Parietal lobe (tissue), 2 donors: ENCODE data around the gene SMARCA1. TPM values are rescaled to one million over a fixed set of nuclear protein-coding genes. Genes with fewer than 3 reads are reported as not detected.

ENCODE experiments used
- small RNA-seq: library from RNA; depleted of rRNA; stranded (forward); fragments of <200 nt; gene quantifications from one replicate; pipeline ENCODE3, GENCODE V24; 2014; ENCODE audit warnings: low replicate concordance
- total RNA-seq: library from RNA; depleted of rRNA; stranded (reverse); fragments of >200 nt; gene quantifications from one replicate; pipeline ENCODE4 v1.2.3, GENCODE V29; 2014

SMARCA1 gene
- total RNA-seq: 80.1 TPM

GRCh38 chrX:129523079-129523911 is at the start of gene SMARCA1:
Gene SMARCA1, minus strand, starts transcription at chrX:129523490. Its CDS starts 120 bp downstream, at chrX:129523370.

GRCh38 chrX:129540068-129540653 is 16.9 kb upstream of the SMARCA1 start, which contains the start of gene OCRL:
Gene OCRL, plus strand, starts transcription at chrX:129540259. Its CDS starts 181 bp downstream, at chrX:129540440.

Small RNA genes lying within 50 kb of the gene (small RNA-seq; reads per million reads assigned to genes)
- gene RF01169 (not detected), gene RNA5SP513 (0.12 reads per million), gene RPS26P56 (not detected)

Other genes starting within 250 kb of the SMARCA1 start
- gene OCRL, start 16.8 kb upstream of the SMARCA1 start, total RNA-seq: 31.9 TPM
- gene APLN, start 131.5 kb upstream of the SMARCA1 start, total RNA-seq: 3.1 TPM
- gene XPNPEP2, start 215.5 kb upstream of the SMARCA1 start, total RNA-seq: not detected